Measurements from ENCODE around the gene TYRP1.

The TYRP1 gene

GRCh38 chr9:12748016-12748415 is 54.8 kb downstream of the TYRP1 start:
- TF ChIP-seq, protein P1, sequence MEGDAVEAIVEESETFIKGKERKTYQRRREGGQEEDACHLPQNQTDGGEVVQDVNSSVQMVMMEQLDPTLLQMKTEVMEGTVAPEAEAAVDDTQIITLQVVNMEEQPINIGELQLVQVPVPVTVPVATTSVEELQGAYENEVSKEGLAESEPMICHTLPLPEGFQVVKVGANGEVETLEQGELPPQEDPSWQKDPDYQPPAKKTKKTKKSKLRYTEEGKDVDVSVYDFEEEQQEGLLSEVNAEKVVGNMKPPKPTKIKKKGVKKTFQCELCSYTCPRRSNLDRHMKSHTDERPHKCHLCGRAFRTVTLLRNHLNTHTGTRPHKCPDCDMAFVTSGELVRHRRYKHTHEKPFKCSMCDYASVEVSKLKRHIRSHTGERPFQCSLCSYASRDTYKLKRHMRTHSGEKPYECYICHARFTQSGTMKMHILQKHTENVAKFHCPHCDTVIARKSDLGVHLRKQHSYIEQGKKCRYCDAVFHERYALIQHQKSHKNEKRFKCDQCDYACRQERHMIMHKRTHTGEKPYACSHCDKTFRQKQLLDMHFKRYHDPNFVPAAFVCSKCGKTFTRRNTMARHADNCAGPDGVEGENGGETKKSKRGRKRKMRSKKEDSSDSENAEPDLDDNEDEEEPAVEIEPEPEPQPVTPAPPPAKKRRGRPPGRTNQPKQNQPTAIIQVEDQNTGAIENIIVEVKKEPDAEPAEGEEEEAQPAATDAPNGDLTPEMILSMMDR (IDR thresholded peaks at IDR 0.05; ENCODE audit: control extremely low read depth, extremely low read depth, low read depth, missing control alignments): no peak
- ChIA-PET POLR2A (no interaction called here), CTCF (no interaction called here)
- DNase-seq (ENCODE audit: extremely low spot score): no peak

- CTCF ChIA-PET: no interaction called here
- POLR2A ChIA-PET: no interaction called here
- TF ChIP-seq, protein P1 (IDR thresholded peaks at IDR 0.05; ENCODE audit: control extremely low read depth, extremely low read depth, low read depth, missing control alignments): no peak
These were observed 55.8 kb downstream of the TYRP1 start for GRCh38 chr9:12748954-12749353.

DNA sequence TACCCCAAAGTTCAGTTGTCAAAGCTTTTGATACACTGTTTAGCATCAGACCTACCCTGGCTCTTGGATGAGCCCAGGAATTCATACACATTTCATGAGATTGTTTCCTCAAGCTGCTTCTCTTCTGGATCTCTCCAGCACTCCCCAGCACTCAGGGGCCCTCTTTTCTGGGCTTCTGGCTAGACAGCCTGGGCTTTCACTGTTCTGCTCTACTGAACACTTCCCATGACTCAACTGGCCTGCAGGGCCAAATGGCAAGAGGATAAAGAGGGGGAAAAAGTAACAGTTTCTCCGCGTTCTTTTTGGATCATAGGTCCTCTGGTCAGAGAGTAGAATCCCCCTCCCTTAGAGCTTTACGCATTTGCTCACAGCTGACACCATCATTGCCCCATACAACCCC is 60.7 kb downstream of the TYRP1 start:
- POLR2A ChIA-PET: no interaction called here
- no peak for DNase-seq (ENCODE audit: extremely low spot score)
- CTCF ChIA-PET: interaction anchor here (1.5 to 2.0 kb wide), 2 partner anchors 19 to 22 kb away, joined by 3 to 4 read pairs; no protein-coding TSS in a partner anchor
- TF ChIP-seq, protein P1 (IDR thresholded peaks at IDR 0.05; ENCODE audit: control extremely low read depth, extremely low read depth, low read depth, missing control alignments): no peak

More at GRCh38 chr9:12748954-12749353, 55.8 kb downstream of the TYRP1 start:
- DNase-seq (ENCODE audit: extremely low spot score): no peak

- no peak for DNase-seq (ENCODE audit: extremely low spot score)
- TF ChIP-seq, protein P1 (IDR thresholded peaks at IDR 0.05; ENCODE audit: control extremely low read depth, extremely low read depth, low read depth, missing control alignments): no peak
- CTCF ChIA-PET: interaction anchor here (0.9 to 1.1 kb wide), 2 partner anchors 16 to 60 kb away, joined by 3 read pairs; no protein-coding TSS in a partner anchor
- POLR2A ChIA-PET: no interaction called here
These were observed 66.6 kb downstream of the TYRP1 start for GRCh38 chr9:12759761-12760160.

Data from GM10248 (cell line).